Breast epithelium (tissue), 3 donors: Measurements from ENCODE around the gene TYMP.

Source experiments
- POLR2A ChIP-seq: fragments of 450-650 bp; IDR thresholded peaks from one replicate; pipeline ENCODE4 v1.6.1; 2016; ENCODE audit warnings: antibody characterized with exemption, mild to moderate bottlenecking, moderate library complexity
- POLR2AphosphoS5 ChIP-seq, 3 donors: sonication (generic); formaldehyde crosslinking; IDR thresholded peaks; one replicate each; pipeline ENCODE4 v1.6.1; 2017; ENCODE audit warnings: antibody characterized with exemption in 3 of 3
- TF ChIP-seq, protein P1 (sequence below), 3 donors: fragments of 450-650 bp; IDR thresholded peaks; one replicate each; pipeline ENCODE4 v1.5.1; 2016 to 2017; ENCODE audit warnings: antibody characterized with exemption in 3 of 3, mild to moderate bottlenecking in 3 of 3, moderate library complexity in 3 of 3

DNA sequence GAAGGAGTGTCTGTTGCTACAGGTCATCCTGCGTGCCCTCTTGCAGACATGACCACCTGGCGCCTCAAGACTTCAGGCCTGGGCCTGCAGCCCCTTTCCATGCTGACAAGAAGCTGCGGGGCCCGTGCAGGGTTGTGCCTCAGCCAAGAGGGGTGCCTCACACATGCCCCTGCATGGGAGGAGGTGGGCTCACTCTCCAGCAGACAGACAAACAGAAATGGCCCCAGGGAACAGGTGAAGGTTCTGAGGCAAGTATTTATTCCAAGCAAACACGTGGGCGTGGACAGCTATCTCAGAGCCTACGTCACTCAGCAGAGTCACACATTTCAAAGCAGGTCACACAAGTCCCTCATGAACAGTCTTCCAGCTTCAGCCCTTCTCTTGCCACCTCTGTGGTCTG is 38.8 kb upstream of the TYMP start:
- TF ChIP-seq, protein P1, sequence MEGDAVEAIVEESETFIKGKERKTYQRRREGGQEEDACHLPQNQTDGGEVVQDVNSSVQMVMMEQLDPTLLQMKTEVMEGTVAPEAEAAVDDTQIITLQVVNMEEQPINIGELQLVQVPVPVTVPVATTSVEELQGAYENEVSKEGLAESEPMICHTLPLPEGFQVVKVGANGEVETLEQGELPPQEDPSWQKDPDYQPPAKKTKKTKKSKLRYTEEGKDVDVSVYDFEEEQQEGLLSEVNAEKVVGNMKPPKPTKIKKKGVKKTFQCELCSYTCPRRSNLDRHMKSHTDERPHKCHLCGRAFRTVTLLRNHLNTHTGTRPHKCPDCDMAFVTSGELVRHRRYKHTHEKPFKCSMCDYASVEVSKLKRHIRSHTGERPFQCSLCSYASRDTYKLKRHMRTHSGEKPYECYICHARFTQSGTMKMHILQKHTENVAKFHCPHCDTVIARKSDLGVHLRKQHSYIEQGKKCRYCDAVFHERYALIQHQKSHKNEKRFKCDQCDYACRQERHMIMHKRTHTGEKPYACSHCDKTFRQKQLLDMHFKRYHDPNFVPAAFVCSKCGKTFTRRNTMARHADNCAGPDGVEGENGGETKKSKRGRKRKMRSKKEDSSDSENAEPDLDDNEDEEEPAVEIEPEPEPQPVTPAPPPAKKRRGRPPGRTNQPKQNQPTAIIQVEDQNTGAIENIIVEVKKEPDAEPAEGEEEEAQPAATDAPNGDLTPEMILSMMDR (IDR thresholded peaks at IDR 0.05) = no peak
- TF ChIP-seq POLR2A (no peak), POLR2AphosphoS5 (IDR thresholded peaks at IDR 0.05) (no peak)
